AG09319 (cell line): Measurements from ENCODE around the gene VWA5A.

Experiments
- DNase-seq: peaks from one replicate; pipeline ENCODE4 v3.0.0-alpha.2; 2010; ENCODE audit warnings: low read depth; ENCODE audit errors: extremely low read depth
- CTCF ChIP-seq: IDR thresholded peaks from 2 replicates; pipeline ENCODE4 v1.5.1; 2011; ENCODE audit warnings: low read depth, mild to moderate bottlenecking, inconsistent platforms, low read length, moderate library complexity

VWA5A gene

GRCh38 chr11:124096364-124096763 lies 18.9 kb upstream of the VWA5A start:
- no peak for DNase-seq

GRCh38 chr11:124098141-124098540 lies 17.1 kb upstream of the VWA5A start:
- no peak for TF ChIP-seq CTCF
- no peak for DNase-seq

More at GRCh38 chr11:124096364-124096763, 18.9 kb upstream of the VWA5A start:
- no peak for TF ChIP-seq CTCF

- no peak for TF ChIP-seq CTCF
- no peak for DNase-seq
These were observed 13.5 kb upstream of the VWA5A start for GRCh38 chr11:124101737-124102136.

- no peak for DNase-seq
- TF ChIP-seq CTCF = peak; percentile 42
These were observed 7.1 kb upstream of the VWA5A start for GRCh38 chr11:124108156-124108555.

GRCh38 chr11:124109377-124109776 lies 5.9 kb upstream of the VWA5A start:
- no peak for TF ChIP-seq CTCF
- no peak for DNase-seq

GRCh38 chr11:124110201-124110600 lies 5.0 kb upstream of the VWA5A start:
- no peak for DNase-seq
- no peak for TF ChIP-seq CTCF

GRCh38 chr11:124113890-124114289 lies 1.4 kb upstream of the VWA5A start:
- TF ChIP-seq CTCF = no peak
- DNase-seq = no peak
